Heart right ventricle (tissue), 16 donors: ENCODE measurements around the gene CEP89. TPM values are rescaled to one million over a fixed set of nuclear protein-coding genes. Genes with fewer than 3 reads are reported as not detected.
"Not testable (repeated sequence)": the region's sequence is repeated elsewhere in the genome, so short reads cannot be mapped to it uniquely, and the experiment has no call there.

Source experiments
- ATAC-seq, 8 donors: fragments of 200-7000 bp; cut with Tn5 transposase; one replicate each; pipeline ENCODE4 v1.9.1; 2020; ENCODE audit warnings: mild to moderate bottlenecking in 8 of 8, moderate library complexity in 8 of 8, moderate number of reproducible peaks in 1 of 8
- DNase-seq, 2 donors: peaks; one replicate each; pipeline ENCODE4 v3.0.0-alpha.2; 2020
- H3K27ac ChIP-seq, 10 donors: fragments of 200-600 bp; sonication (generic) in 2 of 10; one replicate each; pipeline versions ENCODE4 v1.5.0 to v1.8.0; 2020 to 2022; ENCODE audit warnings: mild to moderate bottlenecking in 3 of 10
- H3K27me3 ChIP-seq, 7 donors: fragments of 200-600 bp; one replicate each; pipeline ENCODE4 v1.8.0; 2021 to 2022; ENCODE audit warnings: mild to moderate bottlenecking in 2 of 7
- H3K36me3 ChIP-seq, 9 donors: fragments of 200-600 bp; sonication (generic) in 1 of 9; one replicate each; pipeline versions ENCODE4 v1.5.0 to v1.8.0; 2020 to 2022; ENCODE audit warnings: mild to moderate bottlenecking in 2 of 9
- H3K4me1 ChIP-seq, 9 donors: fragments of 200-600 bp; sonication (generic) in 1 of 9; one replicate each; pipeline versions ENCODE4 v1.5.0 to v1.8.0; 2020 to 2022; ENCODE audit warnings: mild to moderate bottlenecking in 4 of 9
- H3K4me3 ChIP-seq, 10 donors: fragments of 200-600 bp; sonication (generic) in 2 of 10; one replicate each; pipeline versions ENCODE4 v1.5.0 to v1.8.0; 2020 to 2022; ENCODE audit warnings: mild to moderate bottlenecking in 7 of 10, moderate library complexity in 2 of 10
- H3K9me3 ChIP-seq, 11 donors: fragments of 200-600 bp in 10 of 11; sonication (generic) in 2 of 11; one replicate each; pipeline versions ENCODE4 v1.5.0 to v1.8.0; 2013 to 2022; ENCODE audit warnings: mild to moderate bottlenecking in 2 of 11, control low read depth in 1 of 11, moderate library complexity in 1 of 11
- WGBS, 2 donors: extraction: QIAGEN DNeasy Blood & Tissue Kit; methylation state at CpG; one replicate each; pipeline ENCODE4 v1.1.7; 2013; ENCODE audit warnings: inconsistent platforms in 1 of 2; 5-methylcytosine and 5-hydroxymethylcytosine counted together
- intact Hi-C, 10 donors: fragments of 100-400 bp; cut with DNase I; formaldehyde crosslinking; loops; one replicate each; pipeline versions ENCODE4 v1.11.1 to v1.14.2; 2022
- polyA plus RNA-seq, 2 donors: library from polyadenylated mRNA; stranded (reverse); fragments of 200-250 nt; gene quantifications; one replicate each; pipeline ENCODE4 v1.2.3, GENCODE V29; 2013
- total RNA-seq, 10 donors: library from RNA; stranded (reverse); fragmentation: NEBNext Ultra II Directional in 3 of 10; extraction: Animal tissue kit (Norgen Biotek cat#: 25700) in 3 of 10; gene quantifications; one replicate each; pipeline versions ENCODE4 v1.2.1 to v1.2.4, GENCODE V29; 2021 to 2023
- TF ChIP-seq, protein P1 (sequence below), 9 donors: fragments of 200-600 bp; sonication (generic) in 2 of 9; IDR thresholded peaks; one replicate each; pipeline versions ENCODE4 v1.5.0 to v1.8.0; 2021 to 2022; ENCODE audit warnings: antibody characterized with exemption in 9 of 9, mild to moderate bottlenecking in 5 of 9, moderate library complexity in 1 of 9
- donor health status: Arrhythmogenic right ventricular cardiomyopathy.
- donor health status: ischemic (EF 13 %, LVEDD 7.1; RV severe dilation, severe dysfunction).
- donor health status: healthy with polysubstance abuse.
- donor health status: DM: no; HTN: yes; CAD: no.
- donor health status: DM: no; HTN: no; CAD: no.
- donor health status: ischemic (EF 25% LVEDD 6.9; RV normal size, moderate dysfunction).
- donor health status: ischemic (EF 25% LVEDD 5.7; RV mildly dilated, moderate dysfunction).
- donor health status: healthy.
- donor health status: DM: yes; HTN: yes; CAD: no.
- donor health status: Ischemic cardiomyopathy.
- donor health status: ischemic (EF 35%, LVEDD 5.7; RV mildly dilated, moderate dysfunction).
- donor health status: nonischemic (EF 11% LVEDD 7.7; RV severe dilation, severe dysfunction).
- donor health status: DM: yes; HTN: yes; CAD: no.
- donor health status: PGD.
- donor health status: ischemic (EF 29% LVEDD 5.4; RV normal size, mild dysfunction).
- donor health status: nonischemic (EF 23%, LVEDD 6.1; RV moderate dilation, normal function).

The CEP89 gene
- total and polyA plus RNA-seq, 12 donors = 7.5 to 13.9 (median 10.0) TPM

DNA sequence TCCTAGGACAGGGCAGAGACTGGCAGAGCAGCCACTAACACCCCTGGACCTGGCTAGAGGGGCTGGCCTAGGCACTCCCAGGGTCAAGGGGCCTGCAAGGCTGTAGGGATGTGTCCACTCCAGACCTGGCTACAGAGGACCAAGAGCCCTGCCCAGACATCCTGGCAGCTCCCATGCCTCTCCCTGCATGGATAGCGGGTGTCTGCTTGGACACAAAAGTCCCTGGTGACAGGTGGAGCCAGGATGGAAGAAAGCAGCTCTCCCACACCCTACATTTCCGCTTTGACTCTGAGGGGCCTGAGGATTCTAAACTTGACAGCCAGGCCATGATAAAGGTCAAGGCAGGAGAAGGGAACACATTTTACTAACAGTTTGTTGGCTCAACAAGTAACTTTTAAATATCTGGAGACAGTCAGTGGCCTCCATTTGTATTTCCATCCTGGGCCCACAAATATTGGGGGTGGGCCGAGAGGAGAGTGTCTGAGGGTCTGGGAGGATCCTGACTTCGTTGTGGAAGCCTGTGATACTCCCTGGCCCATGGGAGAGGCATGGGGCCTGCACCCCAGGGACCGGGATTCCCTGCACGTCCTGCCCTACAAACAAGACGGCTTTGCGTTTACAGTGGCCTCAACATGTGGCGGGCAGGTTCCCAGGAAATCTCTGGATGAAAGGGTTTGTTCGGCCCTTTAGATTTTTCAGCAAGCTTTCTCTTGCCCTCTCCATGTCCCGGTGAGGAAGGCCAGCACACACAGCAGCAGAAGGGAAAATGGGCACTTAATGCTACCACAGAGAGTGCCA, 82.4 kb downstream of the CEP89 start:
- DNase-seq = no peak
- intact Hi-C loops = no loop called here
- H3K4me1 ChIP-seq = no peaks in the 10 kb centered on the region
- H3K4me3 ChIP-seq = no peak overlapping the region
- TF ChIP-seq, protein P1, sequence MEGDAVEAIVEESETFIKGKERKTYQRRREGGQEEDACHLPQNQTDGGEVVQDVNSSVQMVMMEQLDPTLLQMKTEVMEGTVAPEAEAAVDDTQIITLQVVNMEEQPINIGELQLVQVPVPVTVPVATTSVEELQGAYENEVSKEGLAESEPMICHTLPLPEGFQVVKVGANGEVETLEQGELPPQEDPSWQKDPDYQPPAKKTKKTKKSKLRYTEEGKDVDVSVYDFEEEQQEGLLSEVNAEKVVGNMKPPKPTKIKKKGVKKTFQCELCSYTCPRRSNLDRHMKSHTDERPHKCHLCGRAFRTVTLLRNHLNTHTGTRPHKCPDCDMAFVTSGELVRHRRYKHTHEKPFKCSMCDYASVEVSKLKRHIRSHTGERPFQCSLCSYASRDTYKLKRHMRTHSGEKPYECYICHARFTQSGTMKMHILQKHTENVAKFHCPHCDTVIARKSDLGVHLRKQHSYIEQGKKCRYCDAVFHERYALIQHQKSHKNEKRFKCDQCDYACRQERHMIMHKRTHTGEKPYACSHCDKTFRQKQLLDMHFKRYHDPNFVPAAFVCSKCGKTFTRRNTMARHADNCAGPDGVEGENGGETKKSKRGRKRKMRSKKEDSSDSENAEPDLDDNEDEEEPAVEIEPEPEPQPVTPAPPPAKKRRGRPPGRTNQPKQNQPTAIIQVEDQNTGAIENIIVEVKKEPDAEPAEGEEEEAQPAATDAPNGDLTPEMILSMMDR (IDR thresholded peaks at IDR 0.05) = no peak
- no peak overlapping the region for H3K27ac ChIP-seq
- H3K27me3 ChIP-seq = no peaks in the 10 kb centered on the region
- H3K9me3 ChIP-seq = peaks cover 0 to 37% (median 17%) of the 10 kb centered on the region in 11 donors
- 93 to 95% methylated on average over 11 of the region's 11 CpGs for WGBS, 2 donors
- ATAC-seq = no peak
- H3K36me3 ChIP-seq = peaks cover 0 to 64% (median 16%) of the 10 kb centered on the region in 9 donors

DNA sequence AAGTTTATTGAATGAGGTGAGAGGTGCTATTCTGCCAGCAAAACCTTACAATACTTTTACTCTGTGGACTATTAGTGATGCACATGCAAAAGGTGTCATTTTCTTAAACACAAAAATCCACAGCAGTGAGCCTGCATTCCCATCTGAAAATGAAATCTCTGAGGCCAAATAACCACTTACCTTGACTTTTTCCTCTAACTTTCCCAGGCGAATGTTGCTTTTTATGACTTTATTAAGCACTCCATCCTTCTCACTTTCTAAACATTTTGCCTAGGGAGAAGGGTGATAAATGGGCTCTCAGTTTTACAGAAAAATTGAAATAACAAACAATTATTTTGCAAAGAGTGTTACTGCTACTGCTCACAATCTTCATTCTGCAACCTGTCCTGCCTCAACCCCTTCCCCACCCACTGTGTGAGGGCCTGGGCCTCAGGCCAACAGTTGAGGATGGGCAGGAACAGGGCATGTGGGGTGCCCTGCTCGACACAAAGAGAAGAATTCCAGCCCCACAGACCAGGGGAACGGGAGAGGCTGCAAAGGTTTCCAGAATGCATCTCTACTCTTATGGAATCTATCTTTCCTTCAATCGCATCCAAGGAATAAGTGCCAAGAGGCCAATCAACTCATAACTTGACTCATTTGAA, 84.1 kb downstream of the CEP89 start:
- Histone ChIP-seq H3K4me3 (no peak overlapping the region), H3K27ac (no peak overlapping the region), H3K27me3 (no peaks in the 10 kb centered on the region), H3K4me1 (no peaks in the 10 kb centered on the region), H3K9me3 (peaks cover 0 to 21% (median 6%) of the 10 kb centered on the region in 11 donors), H3K36me3 (peaks cover 0 to 60% (median 5%) of the 10 kb centered on the region in 9 donors)
- no peak for DNase-seq
- TF ChIP-seq, protein P1 (IDR thresholded peaks at IDR 0.05) = no peak
- 89 to 93% methylated on average over 4 of the region's 4 CpGs for WGBS, 2 donors
- intact Hi-C loops = no loop called here
- ATAC-seq = no peak

DNA sequence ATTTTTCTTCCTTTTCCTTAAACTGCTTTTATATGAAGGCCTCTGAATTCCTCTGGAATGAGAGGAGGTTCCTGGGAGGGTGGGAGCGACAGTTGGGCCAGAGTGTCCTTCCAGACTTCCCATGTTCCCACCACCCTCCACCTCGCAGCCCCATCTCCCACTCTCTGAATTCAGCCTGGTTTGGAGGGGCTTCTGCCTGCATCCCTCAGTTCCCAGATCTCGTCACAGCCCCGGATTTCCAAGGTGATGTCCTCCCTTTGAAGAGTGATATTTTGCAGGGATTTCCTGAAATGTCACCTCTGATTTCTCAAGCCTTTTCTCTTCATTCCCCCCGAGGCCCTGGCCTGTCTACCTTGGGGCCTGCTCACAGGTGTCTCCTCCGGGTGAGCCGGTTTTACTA, 85.5 kb downstream of the CEP89 start:
- TF ChIP-seq, protein P1 (IDR thresholded peaks at IDR 0.05) = no peak
- WGBS, 2 donors = 87 to 90% methylated on average over 7 of the region's 7 CpGs
- H3K4me3 ChIP-seq = no peak overlapping the region
- intact Hi-C loops = no loop called here
- ATAC-seq (no peak), DNase-seq (no peak)
- H3K36me3 ChIP-seq = peaks cover 0 to 72% (median 0%) of the 10 kb centered on the region in 9 donors
- H3K4me1 ChIP-seq = no peaks in the 10 kb centered on the region
- H3K9me3 ChIP-seq = peaks cover 0 to 6% (median 0%) of the 10 kb centered on the region in 11 donors
- no peak overlapping the region for H3K27ac ChIP-seq
- H3K27me3 ChIP-seq = no peaks in the 10 kb centered on the region

DNA sequence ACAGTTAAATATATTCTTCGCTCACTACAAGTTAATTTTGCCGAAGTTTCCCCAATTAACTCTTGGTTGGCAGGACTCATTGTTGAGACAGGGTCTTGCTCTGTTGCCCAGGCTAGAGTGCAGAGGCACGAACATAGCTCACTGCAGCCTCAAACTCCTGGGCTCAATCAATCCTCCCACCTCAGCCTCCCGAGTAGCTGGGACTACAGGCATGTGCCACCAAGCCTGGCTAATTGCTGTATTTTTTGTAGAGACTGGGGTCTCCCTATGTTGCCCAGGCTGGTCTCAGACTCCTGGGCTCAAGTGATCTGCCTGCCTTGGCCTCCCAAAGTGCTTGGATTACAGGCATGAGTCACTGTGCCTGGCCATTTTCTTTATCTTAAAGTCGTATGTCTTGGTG, 86.5 kb downstream of the CEP89 start:
- DNase-seq, H3K9me3 ChIP-seq, H3K4me1 ChIP-seq, H3K27ac ChIP-seq, ATAC-seq, H3K27me3 ChIP-seq, H3K4me3 ChIP-seq, intact Hi-C loops: not testable (repeated sequence)
- H3K36me3 ChIP-seq = peaks cover 0 to 78% (median 0%) of the 10 kb centered on the region in 9 donors
- WGBS, 2 donors = 82 to 93% methylated on average over 5 of the region's 5 CpGs
